HL-60 (cell line): ENCODE data around the gene KCNF1.

Source experiments
- DNase-seq, 2 experiments: peaks; one replicate each; pipeline ENCODE4 v3.0.0-alpha.2; 2010 to 2020; ENCODE audit warnings: low read depth in 1 of 2, low spot score in 1 of 2
- H3K27ac ChIP-seq: fragments of 250-450 bp; sonication (Bioruptor Pico); replicated peaks from 2 replicates; pipeline ENCODE4 v1.5.1; 2020; ENCODE audit warnings: mild to moderate bottlenecking, moderate library complexity
- H3K27me3 ChIP-seq: fragments of 250-450 bp; sonication (Bioruptor Pico); 2 replicates; pipeline ENCODE4 v1.5.1; 2021; ENCODE audit warnings: mild to moderate bottlenecking, moderate library complexity; ENCODE audit not compliant: insufficient read depth, poor library complexity, severe bottlenecking
- H3K4me3 ChIP-seq: replicated peaks from 2 replicates; pipeline ENCODE4 v1.5.1; 2011; ENCODE audit warnings: mild to moderate bottlenecking, control low read depth, low read length; ENCODE audit not compliant: insufficient read depth
- GABPA ChIP-seq: IDR thresholded peaks from 2 replicates; pipeline ENCODE4 v1.6.1; 2012; ENCODE audit warnings: low read depth
- POLR2AphosphoS5 ChIP-seq: IDR thresholded peaks from 2 replicates; pipeline ENCODE4 v1.6.1; 2012; ENCODE audit warnings: low read depth
- SPI1 ChIP-seq: IDR thresholded peaks from 2 replicates; pipeline ENCODE4 v1.6.1; 2012; ENCODE audit warnings: low read depth, mild to moderate bottlenecking, borderline replicate concordance
- TF ChIP-seq, protein P1 (sequence below): IDR thresholded peaks from 2 replicates; pipeline ENCODE4 v1.6.1; 2012; ENCODE audit warnings: low read depth; ENCODE audit not compliant: insufficient replicate concordance
- TF ChIP-seq, protein P2 (sequence below): IDR thresholded peaks from one replicate; pipeline ENCODE4 v1.5.1; 2011; ENCODE audit warnings: low read length, control low read depth, inconsistent platforms; ENCODE audit not compliant: insufficient read depth

KCNF1 gene

DNA sequence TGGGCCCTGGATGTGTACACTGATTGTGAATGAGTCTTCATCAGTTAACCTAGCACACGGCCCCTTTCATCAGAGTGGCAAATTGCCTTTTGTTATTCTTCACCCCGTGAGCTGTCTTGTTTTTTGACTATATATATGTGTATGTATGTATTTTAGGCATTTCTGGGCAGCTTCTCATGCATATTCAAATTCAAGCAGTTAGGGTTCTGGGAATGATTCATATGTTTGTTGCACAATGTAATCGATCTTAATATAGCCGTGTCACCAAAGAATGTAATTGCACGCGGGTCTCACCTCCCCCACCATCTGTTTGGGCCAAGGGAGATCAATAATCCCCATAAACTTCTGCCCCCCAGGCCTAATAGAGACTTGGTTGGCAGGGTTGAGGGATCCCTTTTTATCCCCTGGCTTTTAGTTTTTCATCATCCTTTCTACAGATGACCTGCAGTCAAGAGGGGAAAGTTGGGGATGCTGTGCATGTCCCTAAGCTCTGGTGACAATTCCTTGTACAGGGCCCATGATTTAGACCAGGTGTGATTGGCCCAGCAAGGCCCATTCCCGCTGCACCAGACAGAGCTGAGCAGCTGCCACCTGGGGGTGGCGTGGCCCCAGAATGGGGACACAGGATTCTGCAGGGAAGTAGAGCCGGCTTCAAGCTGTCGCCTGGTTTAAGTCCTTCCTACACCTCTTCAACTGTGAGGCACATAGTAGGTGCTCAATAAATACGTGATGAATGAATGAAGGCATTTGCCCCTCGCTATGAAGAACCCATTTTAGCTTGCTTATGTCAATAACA, 19.2 kb downstream of the KCNF1 start:
- no peak for TF ChIP-seq POLR2AphosphoS5
- no peak for TF ChIP-seq GABPA
- TF ChIP-seq, protein P1, sequence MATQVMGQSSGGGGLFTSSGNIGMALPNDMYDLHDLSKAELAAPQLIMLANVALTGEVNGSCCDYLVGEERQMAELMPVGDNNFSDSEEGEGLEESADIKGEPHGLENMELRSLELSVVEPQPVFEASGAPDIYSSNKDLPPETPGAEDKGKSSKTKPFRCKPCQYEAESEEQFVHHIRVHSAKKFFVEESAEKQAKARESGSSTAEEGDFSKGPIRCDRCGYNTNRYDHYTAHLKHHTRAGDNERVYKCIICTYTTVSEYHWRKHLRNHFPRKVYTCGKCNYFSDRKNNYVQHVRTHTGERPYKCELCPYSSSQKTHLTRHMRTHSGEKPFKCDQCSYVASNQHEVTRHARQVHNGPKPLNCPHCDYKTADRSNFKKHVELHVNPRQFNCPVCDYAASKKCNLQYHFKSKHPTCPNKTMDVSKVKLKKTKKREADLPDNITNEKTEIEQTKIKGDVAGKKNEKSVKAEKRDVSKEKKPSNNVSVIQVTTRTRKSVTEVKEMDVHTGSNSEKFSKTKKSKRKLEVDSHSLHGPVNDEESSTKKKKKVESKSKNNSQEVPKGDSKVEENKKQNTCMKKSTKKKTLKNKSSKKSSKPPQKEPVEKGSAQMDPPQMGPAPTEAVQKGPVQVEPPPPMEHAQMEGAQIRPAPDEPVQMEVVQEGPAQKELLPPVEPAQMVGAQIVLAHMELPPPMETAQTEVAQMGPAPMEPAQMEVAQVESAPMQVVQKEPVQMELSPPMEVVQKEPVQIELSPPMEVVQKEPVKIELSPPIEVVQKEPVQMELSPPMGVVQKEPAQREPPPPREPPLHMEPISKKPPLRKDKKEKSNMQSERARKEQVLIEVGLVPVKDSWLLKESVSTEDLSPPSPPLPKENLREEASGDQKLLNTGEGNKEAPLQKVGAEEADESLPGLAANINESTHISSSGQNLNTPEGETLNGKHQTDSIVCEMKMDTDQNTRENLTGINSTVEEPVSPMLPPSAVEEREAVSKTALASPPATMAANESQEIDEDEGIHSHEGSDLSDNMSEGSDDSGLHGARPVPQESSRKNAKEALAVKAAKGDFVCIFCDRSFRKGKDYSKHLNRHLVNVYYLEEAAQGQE, result no peak
- TF ChIP-seq, protein P2, sequence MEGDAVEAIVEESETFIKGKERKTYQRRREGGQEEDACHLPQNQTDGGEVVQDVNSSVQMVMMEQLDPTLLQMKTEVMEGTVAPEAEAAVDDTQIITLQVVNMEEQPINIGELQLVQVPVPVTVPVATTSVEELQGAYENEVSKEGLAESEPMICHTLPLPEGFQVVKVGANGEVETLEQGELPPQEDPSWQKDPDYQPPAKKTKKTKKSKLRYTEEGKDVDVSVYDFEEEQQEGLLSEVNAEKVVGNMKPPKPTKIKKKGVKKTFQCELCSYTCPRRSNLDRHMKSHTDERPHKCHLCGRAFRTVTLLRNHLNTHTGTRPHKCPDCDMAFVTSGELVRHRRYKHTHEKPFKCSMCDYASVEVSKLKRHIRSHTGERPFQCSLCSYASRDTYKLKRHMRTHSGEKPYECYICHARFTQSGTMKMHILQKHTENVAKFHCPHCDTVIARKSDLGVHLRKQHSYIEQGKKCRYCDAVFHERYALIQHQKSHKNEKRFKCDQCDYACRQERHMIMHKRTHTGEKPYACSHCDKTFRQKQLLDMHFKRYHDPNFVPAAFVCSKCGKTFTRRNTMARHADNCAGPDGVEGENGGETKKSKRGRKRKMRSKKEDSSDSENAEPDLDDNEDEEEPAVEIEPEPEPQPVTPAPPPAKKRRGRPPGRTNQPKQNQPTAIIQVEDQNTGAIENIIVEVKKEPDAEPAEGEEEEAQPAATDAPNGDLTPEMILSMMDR, result no peak
- no peak for TF ChIP-seq SPI1
- Histone ChIP-seq H3K4me3 (no peak overlapping the region), H3K27me3 (no peaks in the 10 kb centered on the region), H3K27ac (no peak overlapping the region)
- DNase-seq, result no peak

DNA sequence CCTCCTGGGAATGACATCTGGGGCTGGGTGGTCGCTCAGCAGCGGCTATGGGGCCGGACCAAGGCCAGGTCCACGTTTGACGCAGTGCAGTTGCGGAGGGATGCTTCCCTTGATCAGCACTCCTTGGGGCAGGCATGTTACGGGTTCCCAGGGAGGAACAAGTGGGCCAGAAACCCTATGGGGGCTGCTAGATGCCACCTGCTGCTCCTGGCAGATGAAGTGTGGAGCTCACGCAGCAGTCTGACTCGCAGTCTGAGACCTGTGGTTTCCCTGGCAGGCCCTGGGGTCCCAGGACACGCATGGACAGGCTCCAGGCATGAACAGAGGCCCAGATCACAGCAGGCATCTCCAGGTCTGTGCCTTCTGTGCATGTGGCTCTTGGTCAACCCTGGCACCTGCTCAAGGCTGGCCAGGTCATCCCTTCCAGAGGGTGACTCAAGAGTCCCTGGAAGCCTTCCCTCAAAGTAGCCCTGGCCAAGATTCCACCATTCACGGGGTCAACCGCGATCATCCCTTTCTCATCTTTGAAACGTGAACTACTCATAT, 20.0 kb downstream of the KCNF1 start:
- no peak for DNase-seq
- H3K27ac ChIP-seq, result no peak overlapping the region
- H3K27me3 ChIP-seq, result no peaks in the 10 kb centered on the region
- TF ChIP-seq, protein P2, result no peak
- no peak for TF ChIP-seq POLR2AphosphoS5
- TF ChIP-seq GABPA, result no peak
- TF ChIP-seq, protein P1, result no peak
- TF ChIP-seq SPI1, result no peak
- H3K4me3 ChIP-seq, result no peak overlapping the region

DNA sequence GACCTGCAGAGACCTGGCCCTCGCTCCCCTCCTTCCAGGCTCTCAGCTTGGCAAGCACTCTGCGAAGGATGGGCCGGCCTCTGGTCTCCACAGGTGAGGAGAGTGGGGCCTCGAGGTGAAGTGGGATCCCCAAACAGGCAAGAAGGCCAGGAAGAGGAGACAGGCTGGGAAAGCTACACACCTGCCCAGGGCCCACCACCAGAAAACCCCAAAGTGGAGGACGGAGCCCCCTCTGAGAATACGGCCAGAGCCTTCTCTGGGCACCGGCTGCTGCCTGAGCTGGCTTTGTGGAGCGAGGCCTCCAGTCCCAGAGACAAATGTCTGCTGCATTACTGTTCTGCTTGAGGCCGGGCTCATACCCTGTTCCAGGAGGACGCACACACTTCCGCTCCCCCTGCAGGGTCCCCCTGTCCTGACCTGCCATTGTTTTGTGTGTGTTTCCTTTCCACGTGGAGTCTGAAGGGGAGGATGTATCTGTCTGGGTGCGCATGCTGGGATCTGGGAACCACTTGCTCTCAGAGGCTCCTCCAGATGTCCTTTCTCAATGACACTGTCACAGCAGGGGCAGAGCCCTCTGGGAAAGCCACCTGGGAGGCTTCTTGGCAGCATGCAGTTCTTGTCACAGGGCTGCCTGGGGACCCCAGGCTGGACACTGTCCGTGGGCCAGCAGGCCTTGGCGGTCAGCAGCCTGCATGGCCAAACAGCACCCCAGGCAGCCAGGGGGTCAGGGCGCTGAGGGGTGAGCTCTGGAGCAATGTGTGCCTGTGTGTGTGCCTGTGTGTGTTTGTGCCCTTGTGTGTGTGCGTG, 20.8 kb downstream of the KCNF1 start:
- DNase-seq, result no peak
- no peak overlapping the region for H3K4me3 ChIP-seq
- no peak overlapping the region for H3K27ac ChIP-seq
- H3K27me3 ChIP-seq, result no peaks in the 10 kb centered on the region
- TF ChIP-seq, protein P1, result no peak
- TF ChIP-seq, protein P2, result no peak
- TF ChIP-seq POLR2AphosphoS5, result no peak
- no peak for TF ChIP-seq GABPA
- TF ChIP-seq SPI1, result no peak
